CD4-positive, alpha-beta T cell treated with Interferon alpha-2 for 1 hour (primary cell): ENCODE measurements around the gene MGMT.

ENCODE experiments used
- DNase-seq, 2 donors: peaks; one replicate each; pipeline ENCODE4 v3.0.0-alpha.2; 2020 to 2022

MGMT gene

GRCh38 chr10:129602938-129603535 is 136.0 kb downstream of the MGMT start:
- no peak for DNase-seq

GRCh38 chr10:129604333-129605032 is 137.4 kb downstream of the MGMT start:
- DNase-seq = no peak

GRCh38 chr10:129605266-129605985 is 138.4 kb downstream of the MGMT start:
- DNase-seq = no peak

GRCh38 chr10:129605986-129606518 is 139.0 kb downstream of the MGMT start:
- DNase-seq = no peak

- DNase-seq = no peak
Observed at GRCh38 chr10:129607607-129608109, 140.6 kb downstream of the MGMT start.

GRCh38 chr10:129608653-129609052 is 141.6 kb downstream of the MGMT start:
- DNase-seq = no peak

- no peak for DNase-seq
Observed at GRCh38 chr10:129609551-129609950, 142.5 kb downstream of the MGMT start.

- DNase-seq = no peak
Observed at GRCh38 chr10:129612481-129613109, 145.6 kb downstream of the MGMT start.

GRCh38 chr10:129613377-129613980 is 146.4 kb downstream of the MGMT start:
- no peak for DNase-seq

GRCh38 chr10:129614341-129614740 is 147.3 kb downstream of the MGMT start:
- DNase-seq = no peak

GRCh38 chr10:129615381-129615780 is 148.3 kb downstream of the MGMT start:
- DNase-seq = no peak

- DNase-seq = no peak
Observed at GRCh38 chr10:129615921-129616525, 149.0 kb downstream of the MGMT start.

GRCh38 chr10:129617768-129618167 is 150.7 kb downstream of the MGMT start:
- DNase-seq = no peak

GRCh38 chr10:129621062-129621461 is 154.0 kb downstream of the MGMT start:
- DNase-seq = no peak

GRCh38 chr10:129621693-129622092 is 154.7 kb downstream of the MGMT start:
- DNase-seq = no peak

GRCh38 chr10:129622291-129622690 is 155.2 kb downstream of the MGMT start:
- DNase-seq = no peak

- no peak for DNase-seq
Observed at GRCh38 chr10:129622736-129623135, 155.7 kb downstream of the MGMT start.

- no peak for DNase-seq
Observed at GRCh38 chr10:129624526-129624925, 157.5 kb downstream of the MGMT start.

- DNase-seq = no peak
Observed at GRCh38 chr10:129626309-129626708, 159.3 kb downstream of the MGMT start.

- DNase-seq = no peak
Observed at GRCh38 chr10:129626796-129627435, 159.9 kb downstream of the MGMT start.

GRCh38 chr10:129627442-129627841 is 160.4 kb downstream of the MGMT start:
- no peak for DNase-seq

GRCh38 chr10:129628823-129629222 is 161.8 kb downstream of the MGMT start:
- DNase-seq = no peak
